GM12875 (cell line): ENCODE measurements around the gene SLC25A20.
A peak's percentile ranks its signal among the peaks of the same experiment; 100 is the strongest.

ENCODE experiments used
- H3K4me3 ChIP-seq: one replicate; pipeline ENCODE4 v1.5.1; 2011; ENCODE audit warnings: low read depth, low read length, control low read depth
- TF ChIP-seq, protein P1 (sequence below): IDR thresholded peaks from 2 replicates; pipeline ENCODE4 v1.5.1; 2011; ENCODE audit warnings: low read depth, mild to moderate bottlenecking, control low read depth, inconsistent platforms, low read length, moderate library complexity, borderline replicate concordance; ENCODE audit not compliant: insufficient read depth

The SLC25A20 gene, protein sequence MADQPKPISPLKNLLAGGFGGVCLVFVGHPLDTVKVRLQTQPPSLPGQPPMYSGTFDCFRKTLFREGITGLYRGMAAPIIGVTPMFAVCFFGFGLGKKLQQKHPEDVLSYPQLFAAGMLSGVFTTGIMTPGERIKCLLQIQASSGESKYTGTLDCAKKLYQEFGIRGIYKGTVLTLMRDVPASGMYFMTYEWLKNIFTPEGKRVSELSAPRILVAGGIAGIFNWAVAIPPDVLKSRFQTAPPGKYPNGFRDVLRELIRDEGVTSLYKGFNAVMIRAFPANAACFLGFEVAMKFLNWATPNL

DNA sequence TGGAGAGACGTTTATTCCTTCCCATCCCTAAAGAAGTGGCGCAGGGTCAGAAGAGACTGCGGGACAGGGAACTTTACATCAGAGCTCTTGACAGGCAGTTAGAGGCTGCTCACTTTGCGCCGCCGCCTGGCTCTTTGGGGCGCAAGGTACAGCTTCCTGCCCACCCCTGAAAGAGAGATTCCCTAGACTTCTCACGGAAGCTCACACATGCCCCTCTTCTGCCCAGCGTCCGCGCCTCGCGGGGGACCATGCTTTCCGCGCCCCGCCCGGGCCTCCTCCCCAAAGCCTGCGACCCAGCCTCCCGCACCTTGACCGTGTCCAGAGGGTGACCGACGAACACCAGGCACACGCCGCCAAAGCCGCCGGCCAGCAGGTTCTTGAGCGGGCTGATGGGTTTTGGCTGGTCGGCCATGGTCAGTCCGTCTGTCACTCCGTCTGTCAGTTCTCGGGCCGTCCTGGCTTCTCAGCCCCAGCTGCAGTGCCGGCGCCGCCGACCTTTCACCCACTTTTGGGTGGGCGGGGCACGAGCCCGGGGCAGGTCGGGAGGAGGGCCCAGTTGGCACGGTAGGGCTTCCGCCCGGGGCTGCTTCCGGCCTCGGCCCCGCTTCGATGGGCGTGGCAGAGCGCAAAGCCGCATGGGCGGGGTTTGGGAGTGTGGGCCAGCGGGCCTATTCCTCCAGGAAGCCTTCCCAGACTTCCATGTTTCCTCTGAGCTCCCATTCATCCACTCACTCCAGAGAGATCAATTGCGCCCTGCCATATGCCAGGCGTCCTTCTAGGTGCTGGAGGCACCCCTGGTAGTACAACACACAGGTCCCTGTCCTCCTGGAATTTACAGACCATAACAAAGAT lies at the start of gene SLC25A20:
TSS of gene SLC25A20 (minus strand) at position 500 of the 852 bp plus-strand sequence. CDS start at position 412, 88 bp downstream.
- TF ChIP-seq, protein P1, sequence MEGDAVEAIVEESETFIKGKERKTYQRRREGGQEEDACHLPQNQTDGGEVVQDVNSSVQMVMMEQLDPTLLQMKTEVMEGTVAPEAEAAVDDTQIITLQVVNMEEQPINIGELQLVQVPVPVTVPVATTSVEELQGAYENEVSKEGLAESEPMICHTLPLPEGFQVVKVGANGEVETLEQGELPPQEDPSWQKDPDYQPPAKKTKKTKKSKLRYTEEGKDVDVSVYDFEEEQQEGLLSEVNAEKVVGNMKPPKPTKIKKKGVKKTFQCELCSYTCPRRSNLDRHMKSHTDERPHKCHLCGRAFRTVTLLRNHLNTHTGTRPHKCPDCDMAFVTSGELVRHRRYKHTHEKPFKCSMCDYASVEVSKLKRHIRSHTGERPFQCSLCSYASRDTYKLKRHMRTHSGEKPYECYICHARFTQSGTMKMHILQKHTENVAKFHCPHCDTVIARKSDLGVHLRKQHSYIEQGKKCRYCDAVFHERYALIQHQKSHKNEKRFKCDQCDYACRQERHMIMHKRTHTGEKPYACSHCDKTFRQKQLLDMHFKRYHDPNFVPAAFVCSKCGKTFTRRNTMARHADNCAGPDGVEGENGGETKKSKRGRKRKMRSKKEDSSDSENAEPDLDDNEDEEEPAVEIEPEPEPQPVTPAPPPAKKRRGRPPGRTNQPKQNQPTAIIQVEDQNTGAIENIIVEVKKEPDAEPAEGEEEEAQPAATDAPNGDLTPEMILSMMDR, result no peak
- peak within 1 kb of the TSS; percentile 71 for H3K4me3 ChIP-seq

DNA sequence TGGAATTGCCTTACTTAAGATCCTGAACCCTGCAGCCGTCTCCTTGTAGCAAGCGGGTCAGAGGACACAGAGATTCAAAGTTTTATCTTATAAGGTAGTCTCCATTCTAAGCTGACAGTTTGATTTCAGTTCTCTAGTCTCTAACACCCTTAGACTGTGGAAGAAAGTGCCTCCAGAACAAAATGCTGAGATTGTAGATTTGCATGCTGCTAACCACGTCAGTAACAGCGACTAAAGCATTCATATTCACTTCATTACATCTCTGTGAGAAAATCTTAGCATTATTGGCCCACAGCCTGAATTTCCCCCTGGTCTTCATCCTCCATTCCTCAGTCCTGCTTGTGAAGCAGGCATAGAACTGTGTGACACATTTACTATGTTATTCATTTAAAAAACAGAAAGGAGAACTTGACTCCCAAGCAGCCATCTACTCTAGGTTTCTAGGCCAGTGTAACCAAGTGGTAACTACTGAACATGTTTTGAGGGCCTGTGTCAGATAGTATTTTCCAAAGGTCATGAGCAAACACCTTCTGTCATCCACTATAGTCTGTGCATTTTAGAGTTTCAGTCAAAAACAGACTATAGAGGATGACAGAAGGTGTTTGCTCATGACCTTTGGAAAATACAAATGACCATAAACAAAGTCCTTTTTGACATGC lies 47.3 kb upstream of the SLC25A20 start:
- no peak overlapping the region for H3K4me3 ChIP-seq
- TF ChIP-seq, protein P1, result no peak

DNA sequence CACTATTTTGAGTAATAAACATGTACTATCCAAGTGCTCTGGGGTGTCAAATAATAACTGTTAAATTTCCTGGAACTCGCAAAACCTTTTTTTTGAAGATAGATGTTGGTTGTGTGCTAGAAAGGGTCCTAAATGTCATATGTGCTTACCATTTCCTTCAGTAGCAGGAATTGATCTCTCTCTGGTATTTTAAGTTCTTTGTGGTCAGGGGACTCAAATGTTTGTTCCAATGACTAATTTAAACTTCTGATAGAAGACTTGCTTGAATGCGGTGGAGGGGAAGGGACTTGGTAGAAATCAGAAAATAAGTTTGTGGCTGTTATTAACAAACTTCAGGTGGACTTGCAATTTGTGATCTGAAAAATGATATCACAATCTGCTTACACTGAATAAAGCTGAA lies 46.8 kb upstream of the SLC25A20 start:
- TF ChIP-seq, protein P1, result no peak
- no peak overlapping the region for H3K4me3 ChIP-seq

DNA sequence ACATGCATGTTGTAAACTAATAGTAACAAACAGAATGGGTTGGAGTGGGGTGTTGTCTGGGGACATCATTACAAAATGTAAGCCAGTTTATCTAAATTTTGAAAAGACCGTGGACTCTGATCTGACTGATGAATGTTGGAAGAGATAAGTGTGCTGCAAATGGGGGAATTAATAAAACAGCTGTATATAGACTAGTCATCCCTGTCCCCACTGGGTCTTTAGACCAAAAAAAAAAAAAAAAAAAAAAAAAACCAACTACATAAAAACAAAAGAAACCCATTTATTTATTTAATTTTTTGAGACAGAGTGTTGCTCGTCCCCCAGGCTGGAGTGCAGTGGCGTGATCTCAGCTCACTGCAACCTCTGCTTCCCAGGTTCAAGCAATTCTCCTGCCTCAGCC lies 40.0 kb upstream of the SLC25A20 start:
- no peak overlapping the region for H3K4me3 ChIP-seq
- TF ChIP-seq, protein P1, result no peak

DNA sequence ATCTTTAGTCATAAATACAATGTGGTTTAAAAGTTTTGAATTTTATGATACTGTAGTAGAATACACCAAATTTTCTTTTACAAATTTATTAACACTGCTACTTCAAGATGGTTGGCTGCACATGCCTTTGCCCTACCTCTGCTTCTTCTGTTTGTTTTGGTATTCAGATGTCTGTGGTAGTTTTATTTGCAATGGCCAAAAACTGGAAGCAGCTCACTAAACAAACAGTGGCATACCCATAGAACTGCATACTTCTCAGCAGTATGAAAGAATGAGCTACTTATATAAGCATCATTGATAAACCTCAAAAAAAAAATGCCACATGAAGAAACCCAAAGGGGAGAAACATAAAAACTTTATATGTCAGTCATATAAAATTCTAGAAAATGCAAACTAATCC lies 39.5 kb upstream of the SLC25A20 start:
- no peak overlapping the region for H3K4me3 ChIP-seq
- TF ChIP-seq, protein P1, result no peak

DNA sequence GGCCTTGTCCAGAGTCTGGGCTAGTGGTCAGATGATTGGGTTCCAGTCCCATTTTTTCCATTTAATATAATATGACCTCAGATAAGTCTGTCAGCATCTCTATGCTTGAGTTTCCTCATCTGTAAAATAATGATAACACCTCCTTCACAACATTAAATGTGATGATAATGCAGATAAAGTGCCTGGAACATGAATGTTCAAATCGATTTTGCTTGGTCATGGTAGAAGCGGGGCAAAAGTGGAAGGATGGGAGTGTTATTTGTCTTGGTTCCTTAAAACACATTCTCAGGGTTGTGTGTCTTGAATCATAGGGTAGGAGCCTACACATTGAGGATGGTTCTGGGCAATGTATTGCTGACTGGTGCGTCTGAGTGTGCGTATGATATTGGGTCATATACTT lies 36.8 kb upstream of the SLC25A20 start:
- TF ChIP-seq, protein P1, result no peak
- no peak overlapping the region for H3K4me3 ChIP-seq
